Measurements from ENCODE around the gene ZSCAN22.
"Not testable (repeated sequence)": the region's sequence is repeated elsewhere in the genome, so short reads cannot be mapped to it uniquely, and the experiment has no call there.

ZSCAN22 gene

GRCh38 chr19:58300620-58301019 is 26.2 kb upstream of the ZSCAN22 start:
- Histone ChIP-seq H3K4me1 (ENCODE audit: control insufficient read depth in 1 of 2, insufficient read depth in 2 of 2, low read length in 2 of 2) (no peaks in the 10 kb centered on the region), H3K4me3 (ENCODE audit: low read depth in 1 of 2, low read length in 2 of 2) (peak overlapping the region in 1 of 2 donors; percentile 41), H3K9me3 (ENCODE audit: control insufficient read depth in 1 of 2, low read length in 2 of 2) (peaks cover 3 to 13% of the 10 kb centered on the region in 2 donors), H3K36me3 (ENCODE audit: control insufficient read depth in 1 of 2, insufficient read depth in 2 of 2, low read length in 2 of 2) (peaks cover 0 to 53% of the 10 kb centered on the region in 2 donors), H3K27ac (ENCODE audit: low read length) (no peak overlapping the region), H3K27me3 (ENCODE audit: low read depth, low read length) (no peaks in the 10 kb centered on the region)

- peaks cover 0 to 8% of the 10 kb centered on the region in 2 donors for H3K4me1 ChIP-seq (ENCODE audit: control insufficient read depth in 1 of 2, insufficient read depth in 2 of 2, low read length in 2 of 2)
- no peak overlapping the region for H3K4me3 ChIP-seq (ENCODE audit: low read depth in 1 of 2, low read length in 2 of 2)
- no peaks in the 10 kb centered on the region for H3K27me3 ChIP-seq (ENCODE audit: low read depth, low read length)
- peaks cover 0 to 3% of the 10 kb centered on the region in 2 donors for H3K9me3 ChIP-seq (ENCODE audit: control insufficient read depth in 1 of 2, low read length in 2 of 2)
- peaks cover 19 to 46% of the 10 kb centered on the region in 2 donors for H3K36me3 ChIP-seq (ENCODE audit: control insufficient read depth in 1 of 2, insufficient read depth in 2 of 2, low read length in 2 of 2)
- H3K27ac ChIP-seq (ENCODE audit: low read length), result no peak overlapping the region
Observed at GRCh38 chr19:58304255-58304654, 22.5 kb upstream of the ZSCAN22 start.

DNA sequence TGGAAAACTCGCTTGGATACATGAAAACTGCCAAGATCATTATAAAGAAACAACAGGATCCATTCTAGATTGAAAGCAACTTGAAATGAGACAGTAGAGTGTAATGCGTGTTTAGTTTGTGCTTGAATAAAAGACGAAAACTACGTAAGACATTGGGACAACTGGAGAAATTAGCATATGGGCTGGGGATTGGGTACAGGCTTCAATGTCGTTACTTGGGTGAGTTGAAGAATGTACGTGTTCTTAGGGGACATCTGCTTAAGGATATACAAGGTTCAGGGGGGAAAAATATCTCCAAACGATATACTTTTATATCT is 22.1 kb upstream of the ZSCAN22 start:
- peaks cover 0 to 3% of the 10 kb centered on the region in 2 donors for H3K9me3 ChIP-seq (ENCODE audit: control insufficient read depth in 1 of 2, low read length in 2 of 2)
- H3K36me3 ChIP-seq (ENCODE audit: control insufficient read depth in 1 of 2, insufficient read depth in 2 of 2, low read length in 2 of 2), result peaks cover 24 to 43% of the 10 kb centered on the region in 2 donors
- no peaks in the 10 kb centered on the region for H3K27me3 ChIP-seq (ENCODE audit: low read depth, low read length)
- H3K27ac ChIP-seq (ENCODE audit: low read length), result peak overlapping the region; percentile 85
- H3K4me1 ChIP-seq (ENCODE audit: control insufficient read depth in 1 of 2, insufficient read depth in 2 of 2, low read length in 2 of 2), result peaks cover 0 to 8% of the 10 kb centered on the region in 2 donors
- peak overlapping the region; percentile 89 to 94 for H3K4me3 ChIP-seq (ENCODE audit: low read depth in 1 of 2, low read length in 2 of 2)

DNA sequence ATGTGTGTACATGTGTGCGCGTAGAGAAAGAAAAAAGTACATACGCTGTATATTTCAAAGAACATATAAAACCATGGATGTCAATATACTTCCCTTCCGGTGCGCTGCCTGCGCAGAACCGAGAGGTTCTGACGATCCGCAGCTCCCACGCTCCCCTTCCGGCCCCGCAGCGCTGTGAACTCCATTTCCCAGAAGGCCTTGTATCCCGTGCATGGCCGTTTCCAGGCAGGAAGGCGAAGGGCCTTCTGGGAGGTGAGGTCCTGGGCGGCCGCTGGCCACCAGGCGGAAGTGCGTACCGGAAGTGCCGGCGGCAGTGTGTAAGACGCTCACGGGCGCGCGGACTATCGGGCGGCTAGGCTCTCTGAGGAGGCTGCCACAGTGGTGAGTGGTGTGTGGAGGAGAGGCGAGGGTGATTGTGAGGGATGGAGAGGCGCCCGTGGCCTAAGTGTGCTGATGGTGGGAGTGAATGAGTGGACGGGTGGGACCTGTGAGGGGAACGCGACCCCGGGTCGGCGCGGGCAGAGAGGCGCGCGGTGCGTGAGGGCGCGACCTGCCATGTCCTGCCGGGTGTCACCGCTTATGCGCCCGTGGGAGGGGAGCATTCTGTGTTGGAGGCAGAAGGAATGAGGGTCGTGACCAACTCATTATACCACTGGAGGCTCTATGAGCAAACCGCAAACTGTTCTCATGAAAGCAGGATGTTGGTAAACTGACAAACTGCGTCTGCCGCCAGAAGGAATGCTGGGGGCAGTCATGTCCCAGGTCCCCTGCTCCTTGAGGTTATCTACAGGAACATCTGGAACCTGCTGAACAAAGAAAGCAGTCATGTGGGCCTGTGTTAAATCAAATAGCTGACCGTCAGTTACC is 21.5 kb upstream of the ZSCAN22 start, which contains the start of gene ERVK3-1:
ERVK3-1 (plus strand) TSS at position 313 of the 867 bp plus-strand sequence. CDS start 6,792 bp downstream, outside the sequence.
- Histone ChIP-seq H3K4me3 (ENCODE audit: low read depth in 1 of 2, low read length in 2 of 2) (peak within 1 kb of the TSS; percentile 89 to 94), H3K27me3 (ENCODE audit: low read depth, low read length) (no peaks in the 10 kb centered on the region), H3K9me3 (ENCODE audit: control insufficient read depth in 1 of 2, low read length in 2 of 2) (peaks cover 0 to 3% of the 10 kb centered on the region in 2 donors), H3K4me1 (ENCODE audit: control insufficient read depth in 1 of 2, insufficient read depth in 2 of 2, low read length in 2 of 2) (peaks cover 0 to 8% of the 10 kb centered on the region in 2 donors), H3K36me3 (ENCODE audit: control insufficient read depth in 1 of 2, insufficient read depth in 2 of 2, low read length in 2 of 2) (peaks cover 24 to 37% of the 10 kb centered on the region in 2 donors), H3K27ac (ENCODE audit: low read length) (peak within 1 kb of the TSS; percentile 85)

DNA sequence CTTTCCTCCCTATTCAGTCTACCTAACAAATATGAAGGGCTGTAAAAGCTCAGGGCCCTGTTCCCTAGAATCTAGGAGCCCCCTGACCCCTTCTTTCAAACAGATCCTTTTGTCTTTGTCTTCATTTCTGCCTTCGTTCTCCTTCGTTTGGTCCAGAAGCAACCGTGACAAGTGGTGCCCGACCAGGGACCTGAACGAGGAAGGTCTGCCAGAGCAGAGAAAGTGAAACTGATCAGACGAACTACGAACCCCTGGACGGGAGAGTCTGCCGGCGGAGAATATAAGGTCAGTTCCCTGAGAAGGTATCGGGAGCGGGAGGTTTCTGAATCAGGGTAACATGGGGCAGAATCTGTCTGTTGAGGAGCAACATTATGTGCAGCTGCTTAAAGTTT is 20.9 kb upstream of the ZSCAN22 start:
- Histone ChIP-seq H3K36me3 (ENCODE audit: control insufficient read depth in 1 of 2, insufficient read depth in 2 of 2, low read length in 2 of 2) (peaks cover 24 to 31% of the 10 kb centered on the region in 2 donors), H3K27me3 (ENCODE audit: low read depth, low read length) (no peaks in the 10 kb centered on the region), H3K9me3 (ENCODE audit: control insufficient read depth in 1 of 2, low read length in 2 of 2) (no peaks in the 10 kb centered on the region), H3K27ac (ENCODE audit: low read length) (peak overlapping the region; percentile 77), H3K4me3 (ENCODE audit: low read depth in 1 of 2, low read length in 2 of 2) (peak overlapping the region; percentile 89 to 94), H3K4me1 (ENCODE audit: control insufficient read depth in 1 of 2, insufficient read depth in 2 of 2, low read length in 2 of 2) (peaks cover 0 to 8% of the 10 kb centered on the region in 2 donors)

GRCh38 chr19:58307736-58308135 is 19.1 kb upstream of the ZSCAN22 start:
- H3K4me1 ChIP-seq (ENCODE audit: control insufficient read depth in 1 of 2, insufficient read depth in 2 of 2, low read length in 2 of 2), result peaks cover 0 to 8% of the 10 kb centered on the region in 2 donors
- no peak overlapping the region for H3K27ac ChIP-seq (ENCODE audit: low read length)
- H3K9me3 ChIP-seq (ENCODE audit: control insufficient read depth in 1 of 2, low read length in 2 of 2), result no peaks in the 10 kb centered on the region
- no peaks in the 10 kb centered on the region for H3K27me3 ChIP-seq (ENCODE audit: low read depth, low read length)
- H3K36me3 ChIP-seq (ENCODE audit: control insufficient read depth in 1 of 2, insufficient read depth in 2 of 2, low read length in 2 of 2), result peaks cover 34 to 39% of the 10 kb centered on the region in 2 donors
- H3K4me3 ChIP-seq (ENCODE audit: low read depth in 1 of 2, low read length in 2 of 2), result no peak overlapping the region

DNA sequence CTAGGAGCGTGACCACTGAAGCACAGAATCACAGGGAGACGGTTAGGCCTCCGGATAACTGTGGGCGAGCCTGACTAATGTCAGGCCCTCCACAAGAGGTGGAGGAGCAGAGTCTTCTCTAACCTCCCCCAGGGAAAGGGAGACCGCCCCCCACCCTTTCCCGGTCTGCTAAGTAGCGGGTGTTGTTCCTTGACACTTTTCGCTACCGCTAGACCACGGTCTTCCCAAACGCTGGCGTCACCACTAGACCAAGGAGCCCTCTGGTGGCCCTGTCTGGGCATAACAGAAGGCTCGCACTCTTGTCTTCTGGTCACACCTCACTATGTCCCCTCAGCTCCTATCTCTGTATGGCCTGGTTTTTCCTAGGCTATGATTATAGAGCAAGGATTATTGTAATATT is 16.1 kb upstream of the ZSCAN22 start:
- H3K9me3 ChIP-seq (ENCODE audit: control insufficient read depth in 1 of 2, low read length in 2 of 2); H3K4me3 ChIP-seq (ENCODE audit: low read depth in 1 of 2, low read length in 2 of 2): not testable (repeated sequence)
- peaks cover 44 to 65% of the 10 kb centered on the region in 2 donors for H3K36me3 ChIP-seq (ENCODE audit: control insufficient read depth in 1 of 2, insufficient read depth in 2 of 2, low read length in 2 of 2)

DNA sequence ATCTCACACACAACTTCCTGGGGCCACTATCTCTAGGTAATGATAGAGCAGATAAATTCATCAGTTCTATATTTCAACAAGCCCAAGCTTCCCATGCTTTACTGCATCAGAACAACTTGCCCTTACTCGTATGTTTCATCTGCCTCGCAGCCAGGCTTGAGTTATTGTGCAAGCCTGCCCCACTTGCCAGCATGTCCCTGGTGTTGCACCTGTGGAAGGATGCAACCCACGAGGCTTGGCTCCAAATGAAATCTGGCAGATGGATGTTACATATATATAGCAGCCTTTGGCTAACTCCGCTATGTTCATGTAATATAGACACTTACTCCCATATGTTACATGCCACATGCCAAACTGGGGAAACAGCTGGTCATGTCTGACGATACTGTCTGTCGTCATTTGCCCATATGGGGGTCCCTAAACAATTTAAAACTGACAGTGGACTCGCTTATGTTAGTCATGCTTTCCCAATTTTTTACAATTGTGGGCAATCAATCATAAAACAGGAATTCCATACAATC is 15.4 kb upstream of the ZSCAN22 start:
- H3K27ac ChIP-seq (ENCODE audit: low read length), result no peak overlapping the region
- no peaks in the 10 kb centered on the region for H3K9me3 ChIP-seq (ENCODE audit: control insufficient read depth in 1 of 2, low read length in 2 of 2)
- H3K36me3 ChIP-seq (ENCODE audit: control insufficient read depth in 1 of 2, insufficient read depth in 2 of 2, low read length in 2 of 2), result peaks cover 44 to 69% of the 10 kb centered on the region in 2 donors
- no peaks in the 10 kb centered on the region for H3K27me3 ChIP-seq (ENCODE audit: low read depth, low read length)
- H3K4me3 ChIP-seq (ENCODE audit: low read depth in 1 of 2, low read length in 2 of 2), result no peak overlapping the region
- H3K4me1 ChIP-seq (ENCODE audit: control insufficient read depth in 1 of 2, insufficient read depth in 2 of 2, low read length in 2 of 2), result peaks cover 0 to 2% of the 10 kb centered on the region in 2 donors

More for the DNA sequence above, 16.1 kb upstream of the ZSCAN22 start:
- H3K27me3 ChIP-seq (ENCODE audit: low read depth, low read length); H3K4me1 ChIP-seq (ENCODE audit: control insufficient read depth in 1 of 2, insufficient read depth in 2 of 2, low read length in 2 of 2); H3K27ac ChIP-seq (ENCODE audit: low read length): not testable (repeated sequence)

GRCh38 chr19:58315580-58315979 is 11.2 kb upstream of the ZSCAN22 start:
- no peaks in the 10 kb centered on the region for H3K4me1 ChIP-seq (ENCODE audit: control insufficient read depth in 1 of 2, insufficient read depth in 2 of 2, low read length in 2 of 2)
- H3K27ac ChIP-seq (ENCODE audit: low read length), result no peak overlapping the region
- H3K4me3 ChIP-seq (ENCODE audit: low read depth in 1 of 2, low read length in 2 of 2), result no peak overlapping the region
- H3K9me3 ChIP-seq (ENCODE audit: control insufficient read depth in 1 of 2, low read length in 2 of 2), result no peaks in the 10 kb centered on the region
- no peaks in the 10 kb centered on the region for H3K27me3 ChIP-seq (ENCODE audit: low read depth, low read length)
- peaks cover 26 to 56% of the 10 kb centered on the region in 2 donors for H3K36me3 ChIP-seq (ENCODE audit: control insufficient read depth in 1 of 2, insufficient read depth in 2 of 2, low read length in 2 of 2)

DNA sequence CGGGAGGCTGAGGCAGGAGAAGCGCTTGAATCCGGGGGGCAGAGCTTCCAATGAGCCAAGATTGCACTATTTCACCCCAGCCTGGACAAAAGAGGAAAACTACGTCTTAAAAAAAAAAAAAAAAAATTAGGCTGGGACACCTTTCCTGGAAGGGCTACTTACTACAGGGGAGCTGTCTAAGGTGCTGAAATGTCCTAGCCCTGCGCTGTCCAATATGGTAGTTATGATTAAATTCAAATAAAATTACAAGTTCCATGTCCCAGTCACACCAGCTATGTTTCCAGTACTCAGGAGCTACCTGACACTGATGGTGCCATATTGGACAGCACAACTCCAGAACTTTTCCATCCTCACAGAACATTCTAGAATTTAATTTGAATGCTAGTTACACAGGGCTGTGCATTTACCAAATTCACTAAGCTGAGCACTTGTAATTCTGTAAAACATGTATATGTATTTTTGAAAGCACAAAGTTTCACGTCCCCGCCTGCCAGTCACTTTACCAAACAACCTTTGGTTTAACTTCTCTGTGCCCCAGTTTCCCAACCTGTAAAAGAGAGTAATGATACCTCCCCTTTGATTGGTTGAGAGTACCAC is 9.2 kb upstream of the ZSCAN22 start:
- no peak overlapping the region for H3K27ac ChIP-seq (ENCODE audit: low read length)
- no peaks in the 10 kb centered on the region for H3K4me1 ChIP-seq (ENCODE audit: control insufficient read depth in 1 of 2, insufficient read depth in 2 of 2, low read length in 2 of 2)
- no peaks in the 10 kb centered on the region for H3K9me3 ChIP-seq (ENCODE audit: control insufficient read depth in 1 of 2, low read length in 2 of 2)
- H3K27me3 ChIP-seq (ENCODE audit: low read depth, low read length), result no peaks in the 10 kb centered on the region
- H3K4me3 ChIP-seq (ENCODE audit: low read depth in 1 of 2, low read length in 2 of 2), result no peak overlapping the region
- peaks cover 18 to 44% of the 10 kb centered on the region in 2 donors for H3K36me3 ChIP-seq (ENCODE audit: control insufficient read depth in 1 of 2, insufficient read depth in 2 of 2, low read length in 2 of 2)

DNA sequence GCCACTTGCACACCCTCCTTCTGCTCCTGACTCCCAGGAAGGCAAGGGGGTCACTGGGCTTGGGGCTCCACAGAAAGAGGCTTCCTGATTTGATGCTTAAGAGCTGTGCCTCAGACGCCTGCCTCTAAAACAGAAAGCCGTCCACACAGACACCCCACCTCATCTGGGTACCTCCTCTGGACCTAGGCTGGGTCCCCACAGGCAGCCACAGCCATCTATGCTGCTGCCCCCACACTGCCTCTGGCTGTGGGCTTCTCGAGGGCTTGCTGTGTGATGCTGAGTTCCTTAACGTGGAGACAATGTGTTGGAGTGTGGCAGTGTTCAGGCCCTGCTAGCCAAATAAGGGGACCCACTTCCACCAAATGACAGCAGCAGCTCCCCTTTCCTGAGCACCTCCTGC is 8.5 kb upstream of the ZSCAN22 start:
- no peaks in the 10 kb centered on the region for H3K27me3 ChIP-seq (ENCODE audit: low read depth, low read length)

More for the DNA sequence above, 8.5 kb upstream of the ZSCAN22 start:
- Histone ChIP-seq H3K27ac (ENCODE audit: low read length) (no peak overlapping the region), H3K36me3 (ENCODE audit: control insufficient read depth in 1 of 2, insufficient read depth in 2 of 2, low read length in 2 of 2) (peaks cover 13 to 37% of the 10 kb centered on the region in 2 donors), H3K4me3 (ENCODE audit: low read depth in 1 of 2, low read length in 2 of 2) (no peak overlapping the region), H3K4me1 (ENCODE audit: control insufficient read depth in 1 of 2, insufficient read depth in 2 of 2, low read length in 2 of 2) (no peaks in the 10 kb centered on the region), H3K9me3 (ENCODE audit: control insufficient read depth in 1 of 2, low read length in 2 of 2) (no peaks in the 10 kb centered on the region)

Measured in muscle layer of duodenum (tissue), 2 donors.